Astrocyte (in vitro differentiated cells and primary cell): Measurements from ENCODE around the gene TEX55.

ENCODE experiments used
- EZH2 ChIP-seq: IDR thresholded peaks from 2 replicates; pipeline ENCODE4 v1.6.1; 2012; ENCODE audit warnings: mild to moderate bottlenecking, low read length, inconsistent platforms; ENCODE audit not compliant: insufficient read depth
- TF ChIP-seq, protein P1 (sequence below): IDR thresholded peaks from 2 replicates; pipeline ENCODE4 v1.5.1; 2011; ENCODE audit warnings: low read depth, mild to moderate bottlenecking, inconsistent platforms, low read length, moderate library complexity; ENCODE audit not compliant: insufficient read depth

DNA sequence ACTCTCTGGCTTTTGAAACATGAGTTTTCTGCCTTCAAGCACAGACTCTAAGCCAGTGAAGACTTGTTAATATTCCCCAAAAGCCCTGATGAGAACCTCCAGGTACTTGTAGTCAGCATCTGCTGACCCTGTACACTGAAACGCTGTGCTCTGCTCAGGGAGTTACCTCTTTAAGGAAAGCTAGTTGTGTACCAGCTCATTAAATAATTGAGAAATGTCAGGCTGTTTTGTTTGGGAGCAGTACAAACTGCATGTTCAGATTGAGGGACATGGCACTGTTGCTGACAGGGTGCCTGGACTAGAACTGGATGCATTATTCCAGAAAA is 49.1 kb downstream of the TEX55 start:
- TF ChIP-seq, protein P1, sequence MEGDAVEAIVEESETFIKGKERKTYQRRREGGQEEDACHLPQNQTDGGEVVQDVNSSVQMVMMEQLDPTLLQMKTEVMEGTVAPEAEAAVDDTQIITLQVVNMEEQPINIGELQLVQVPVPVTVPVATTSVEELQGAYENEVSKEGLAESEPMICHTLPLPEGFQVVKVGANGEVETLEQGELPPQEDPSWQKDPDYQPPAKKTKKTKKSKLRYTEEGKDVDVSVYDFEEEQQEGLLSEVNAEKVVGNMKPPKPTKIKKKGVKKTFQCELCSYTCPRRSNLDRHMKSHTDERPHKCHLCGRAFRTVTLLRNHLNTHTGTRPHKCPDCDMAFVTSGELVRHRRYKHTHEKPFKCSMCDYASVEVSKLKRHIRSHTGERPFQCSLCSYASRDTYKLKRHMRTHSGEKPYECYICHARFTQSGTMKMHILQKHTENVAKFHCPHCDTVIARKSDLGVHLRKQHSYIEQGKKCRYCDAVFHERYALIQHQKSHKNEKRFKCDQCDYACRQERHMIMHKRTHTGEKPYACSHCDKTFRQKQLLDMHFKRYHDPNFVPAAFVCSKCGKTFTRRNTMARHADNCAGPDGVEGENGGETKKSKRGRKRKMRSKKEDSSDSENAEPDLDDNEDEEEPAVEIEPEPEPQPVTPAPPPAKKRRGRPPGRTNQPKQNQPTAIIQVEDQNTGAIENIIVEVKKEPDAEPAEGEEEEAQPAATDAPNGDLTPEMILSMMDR, result no peak
- TF ChIP-seq EZH2, result no peak
